GM21737 (cell line): Measurements from ENCODE around the gene ACTN3.
"Not testable (repeated sequence)": the region's sequence is repeated elsewhere in the genome, so short reads cannot be mapped to it uniquely, and the experiment has no call there.

Experiments used
- ATAC-seq: cut with Tn5 transposase; IDR thresholded peaks from one replicate; pipeline ENCODE4 v1.9.1; 2021; ENCODE audit warnings: mild to moderate bottlenecking, moderate library complexity; ENCODE audit not compliant: unreplicated experiment

The ACTN3 gene

GRCh38 chr11:66595245-66595904, 48.7 kb downstream of the ACTN3 start:
- no peak for ATAC-seq

- ATAC-seq, result no peak
Measured at GRCh38 chr11:66598993-66599392, 52.3 kb downstream of the ACTN3 start.

DNA sequence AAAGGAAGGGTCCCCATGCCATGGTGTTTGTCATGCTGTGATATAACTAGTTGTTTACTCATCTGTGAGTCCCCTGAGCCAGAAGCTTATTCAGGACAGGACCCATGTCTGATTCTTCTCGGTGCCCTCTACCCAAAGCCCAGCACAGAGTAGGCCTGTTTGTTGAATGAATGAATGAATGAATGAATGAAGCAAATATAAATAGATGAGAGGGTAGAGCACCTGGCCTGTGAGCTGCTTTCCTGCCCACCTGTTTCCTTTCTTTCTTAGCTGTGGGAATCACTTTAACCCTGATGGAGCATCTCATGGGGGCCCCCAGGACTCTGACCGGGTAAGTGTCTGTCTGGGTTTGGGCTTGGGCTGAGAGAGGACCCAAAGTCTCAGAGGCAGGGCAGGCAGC, 53.5 kb downstream of the ACTN3 start:
- no peak for ATAC-seq

DNA sequence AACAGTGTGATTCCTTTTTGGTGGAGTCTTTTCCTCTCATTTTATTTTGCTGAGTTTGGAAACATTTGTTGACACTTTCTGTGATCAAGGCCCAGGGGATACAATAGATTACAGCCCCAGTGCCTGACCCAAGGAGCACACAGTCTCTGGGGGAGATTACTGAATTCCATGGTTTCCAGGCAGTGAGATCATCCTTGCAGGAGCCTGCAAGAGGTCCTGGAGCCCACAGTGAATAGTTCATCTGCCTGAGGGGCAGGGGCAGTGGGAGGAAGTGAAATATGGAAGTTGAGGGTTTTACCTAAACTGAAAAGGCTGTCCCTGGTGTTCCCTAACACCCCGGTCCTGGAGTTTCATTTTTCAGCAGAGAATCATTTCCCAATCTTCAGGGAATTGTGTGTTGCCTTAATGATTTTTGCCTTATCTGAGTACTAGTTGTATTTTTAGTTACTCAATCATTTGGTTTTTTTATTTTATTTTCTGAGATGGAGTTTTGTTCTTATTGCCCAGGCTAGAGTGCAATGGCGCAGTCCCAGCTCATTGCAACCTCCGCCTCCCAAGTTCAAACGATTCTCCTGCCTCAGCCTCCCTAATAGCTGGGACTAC, 54.0 kb downstream of the ACTN3 start:
- ATAC-seq, result no peak

- no peak for ATAC-seq
Measured at GRCh38 chr11:66603072-66603471, 56.4 kb downstream of the ACTN3 start.

DNA sequence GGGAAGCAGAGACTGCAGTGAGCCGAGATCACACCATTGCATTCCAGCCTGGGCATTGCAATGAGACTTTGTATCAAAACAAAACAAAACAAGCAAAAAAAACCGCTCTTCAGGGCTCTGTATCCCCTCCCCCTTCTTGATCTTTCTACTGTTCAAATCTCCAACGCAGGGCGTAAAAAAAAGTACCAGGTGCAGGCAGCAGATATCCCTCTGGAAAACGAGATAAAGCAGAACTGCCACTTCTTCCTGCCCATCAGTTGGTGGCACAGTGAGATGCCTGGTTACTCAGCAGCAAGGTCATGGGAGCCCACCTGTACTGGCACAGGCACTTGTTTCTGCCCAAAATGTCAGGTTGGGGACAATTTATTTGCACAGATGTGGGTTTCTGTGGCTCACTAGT, 57.5 kb downstream of the ACTN3 start:
- ATAC-seq, result no peak

DNA sequence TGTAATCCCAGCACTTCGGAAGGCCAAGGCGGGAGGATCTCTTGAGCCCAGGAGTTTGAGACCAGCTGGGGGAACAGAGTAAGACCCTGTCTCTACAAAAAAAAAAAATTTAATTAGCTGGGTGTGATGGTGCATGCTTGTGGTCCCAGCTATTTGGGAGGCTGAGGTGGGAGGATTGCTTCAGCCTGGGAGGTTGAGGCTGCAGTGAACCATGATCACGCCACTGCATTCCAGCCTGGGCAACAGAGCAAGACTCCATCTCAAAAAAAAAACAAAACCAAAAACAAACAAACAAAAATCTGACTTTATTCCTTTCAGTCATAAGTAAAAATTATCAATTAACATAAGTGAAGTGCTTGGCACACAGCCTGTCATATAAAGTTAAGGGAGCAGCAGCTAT, 59.9 kb downstream of the ACTN3 start:
- ATAC-seq, result not testable (repeated sequence)

- no peak for ATAC-seq
Measured at GRCh38 chr11:66607126-66607834, 60.6 kb downstream of the ACTN3 start.

DNA sequence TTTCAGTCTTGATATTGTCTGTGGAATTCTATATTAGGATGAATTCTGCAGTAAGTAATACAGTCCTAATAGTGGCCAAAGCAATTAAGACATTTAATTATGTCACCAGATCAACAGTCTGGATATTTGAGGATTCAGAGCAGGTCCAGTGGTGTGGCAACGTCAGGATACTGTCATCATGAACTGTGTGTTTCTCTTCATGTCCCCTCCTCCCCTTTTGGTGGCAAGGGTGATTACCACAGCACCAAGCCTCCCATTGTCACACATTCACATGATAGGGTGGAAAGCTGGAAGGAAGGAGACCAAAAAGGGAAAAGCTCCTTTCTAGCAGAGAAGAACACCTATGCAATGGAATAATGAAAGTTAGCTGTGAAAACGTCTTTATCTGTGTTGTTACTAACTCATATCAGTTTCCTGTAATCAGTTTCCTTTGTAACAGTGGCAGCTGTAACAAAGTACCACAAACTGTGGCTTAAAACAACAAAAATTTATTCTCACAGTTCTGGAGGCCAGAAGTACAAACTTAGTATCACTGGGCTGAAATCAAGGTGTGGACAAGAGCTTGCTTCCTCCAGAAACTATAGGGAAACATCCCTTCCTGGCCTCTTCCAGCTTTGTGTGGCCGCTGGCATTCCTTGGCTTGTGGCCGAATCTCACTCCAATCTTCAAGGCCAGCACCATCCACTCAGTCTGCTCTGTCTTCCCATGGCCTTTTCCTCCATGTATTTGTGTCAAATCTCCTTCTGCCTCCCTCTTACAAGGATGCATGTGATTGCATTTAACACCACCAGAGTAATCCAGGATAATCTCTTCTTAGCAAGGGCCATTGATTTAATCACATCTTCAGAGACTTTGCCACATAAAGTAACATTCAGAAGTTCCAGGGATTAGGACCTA, 63.3 kb downstream of the ACTN3 start:
- ATAC-seq, result no peak

GRCh38 chr11:66612458-66612857, 65.8 kb downstream of the ACTN3 start:
- no peak for ATAC-seq
